GM18498 (cell line): ENCODE results near the gene BNC2.
"Not testable (repeated sequence)": the region's sequence is repeated elsewhere in the genome, so short reads cannot be mapped to it uniquely, and the experiment has no call there.

Experiments
- ATAC-seq: cut with Tn5 transposase; IDR thresholded peaks from one replicate; pipeline ENCODE4 v1.9.1; 2021; ENCODE audit warnings: mild to moderate bottlenecking, moderate library complexity; ENCODE audit not compliant: unreplicated experiment

Gene BNC2

GRCh38 chr9:16469184-16469583 is 401.3 kb downstream of the BNC2 start:
- no peak for ATAC-seq

GRCh38 chr9:16461851-16462250 is 408.6 kb downstream of the BNC2 start:
- no peak for ATAC-seq

- ATAC-seq, result no peak
Observed at GRCh38 chr9:16461137-16461840, 409.2 kb downstream of the BNC2 start.

GRCh38 chr9:16460696-16461095 is 409.8 kb downstream of the BNC2 start:
- no peak for ATAC-seq

- peak; percentile 39 for ATAC-seq
Observed at GRCh38 chr9:16459421-16460148, 410.9 kb downstream of the BNC2 start.

GRCh38 chr9:16458696-16459420 is 411.6 kb downstream of the BNC2 start:
- peak; percentile 60 for ATAC-seq

- no peak for ATAC-seq
Observed at GRCh38 chr9:16455842-16456241, 414.6 kb downstream of the BNC2 start.

GRCh38 chr9:16453390-16453789 is 417.1 kb downstream of the BNC2 start:
- ATAC-seq, result no peak

GRCh38 chr9:16450578-16450977 is 419.9 kb downstream of the BNC2 start:
- no peak for ATAC-seq

- ATAC-seq, result no peak
Observed at GRCh38 chr9:16450043-16450442, 420.4 kb downstream of the BNC2 start.

GRCh38 chr9:16449076-16449730 is 421.3 kb downstream of the BNC2 start:
- ATAC-seq, result no peak

- ATAC-seq, result no peak
Observed at GRCh38 chr9:16447946-16448345, 422.5 kb downstream of the BNC2 start.

- no peak for ATAC-seq
Observed at GRCh38 chr9:16446636-16447035, 423.8 kb downstream of the BNC2 start.

GRCh38 chr9:16445141-16445920 is 425.1 kb downstream of the BNC2 start:
- ATAC-seq, result no peak

- ATAC-seq, result no peak
Observed at GRCh38 chr9:16442622-16443021, 427.8 kb downstream of the BNC2 start.

GRCh38 chr9:16441791-16442190 is 428.7 kb downstream of the BNC2 start:
- ATAC-seq, result no peak

- not testable (repeated sequence) for ATAC-seq
Observed at GRCh38 chr9:16438831-16439230, 431.6 kb downstream of the BNC2 start.

GRCh38 chr9:16436545-16436944 is 433.9 kb downstream of the BNC2 start:
- no peak for ATAC-seq

- ATAC-seq, result no peak
Observed at GRCh38 chr9:16434526-16434925, 435.9 kb downstream of the BNC2 start.

GRCh38 chr9:16433494-16433893 is 437.0 kb downstream of the BNC2 start:
- no peak for ATAC-seq
